SIG-M5 treated with dmso at 0.1 percent for 504 hours (cell line): ENCODE data around the gene CFAP97D2.
A peak's percentile ranks its signal among the peaks of the same experiment; 100 is the strongest.
"Not testable (repeated sequence)": the region's sequence is repeated elsewhere in the genome, so short reads cannot be mapped to it uniquely, and the experiment has no call there.

Experiments
- DNase-seq: peaks from one replicate; lab custom pipeline; 2025; ENCODE audit not compliant: unreplicated experiment; lab: John Stamatoyannopoulos, UW

CFAP97D2 gene

GRCh38 chr13:114198556-114198955 is 19.5 kb downstream of the CFAP97D2 start:
- DNase-seq = no peak

GRCh38 chr13:114199526-114199925 is 20.5 kb downstream of the CFAP97D2 start:
- not testable (repeated sequence) for DNase-seq

GRCh38 chr13:114199954-114200353 is 20.9 kb downstream of the CFAP97D2 start:
- no peak for DNase-seq

GRCh38 chr13:114200399-114200911 is 21.4 kb downstream of the CFAP97D2 start:
- no peak for DNase-seq

GRCh38 chr13:114202581-114202980 is 23.5 kb downstream of the CFAP97D2 start:
- no peak for DNase-seq

GRCh38 chr13:114203536-114203935 is 24.5 kb downstream of the CFAP97D2 start:
- no peak for DNase-seq

GRCh38 chr13:114204894-114205293 is 25.8 kb downstream of the CFAP97D2 start:
- DNase-seq = no peak

- DNase-seq = no peak
Measured at GRCh38 chr13:114208134-114208533, 29.1 kb downstream of the CFAP97D2 start.

GRCh38 chr13:114211446-114212157 is 32.5 kb downstream of the CFAP97D2 start:
- no peak for DNase-seq

- DNase-seq = no peak
Measured at GRCh38 chr13:114212158-114212495, 33.1 kb downstream of the CFAP97D2 start.

- DNase-seq = no peak
Measured at GRCh38 chr13:114213980-114214379, 34.9 kb downstream of the CFAP97D2 start.

- peak; percentile 16 for DNase-seq
Measured at GRCh38 chr13:114219392-114219791, 40.3 kb downstream of the CFAP97D2 start.

- DNase-seq = peak; percentile 96
Measured at GRCh38 chr13:114222461-114222968, 43.5 kb downstream of the CFAP97D2 start.

GRCh38 chr13:114224201-114224600 is 45.1 kb downstream of the CFAP97D2 start:
- no peak for DNase-seq

GRCh38 chr13:114225610-114226009 is 46.6 kb downstream of the CFAP97D2 start:
- DNase-seq = no peak

GRCh38 chr13:114226088-114226487 is 47.0 kb downstream of the CFAP97D2 start:
- DNase-seq = no peak

- peak; percentile 83 for DNase-seq
Measured at GRCh38 chr13:114226699-114227323, 47.8 kb downstream of the CFAP97D2 start.

GRCh38 chr13:114227528-114227927 is 48.5 kb downstream of the CFAP97D2 start:
- no peak for DNase-seq

- DNase-seq = no peak
Measured at GRCh38 chr13:114228176-114228575, 49.1 kb downstream of the CFAP97D2 start.

- DNase-seq = peak; percentile 75
Measured at GRCh38 chr13:114229506-114229905, 50.4 kb downstream of the CFAP97D2 start.

GRCh38 chr13:114230117-114230516 is 51.1 kb downstream of the CFAP97D2 start:
- peak; percentile 94 for DNase-seq

GRCh38 chr13:114230575-114230974 is 51.5 kb downstream of the CFAP97D2 start:
- no peak for DNase-seq
